Hepatocyte (in vitro differentiated cells): ENCODE results near the gene PROK2. TPM values are rescaled to one million over a fixed set of nuclear protein-coding genes. Genes with fewer than 3 reads are reported as not detected.

Experiments
- DNase-seq: peaks from one replicate; pipeline ENCODE4 v3.0.0-alpha.2; 2016; ENCODE audit warnings: low spot score
- H2AFZ ChIP-seq: fragments of 200-600 bp; sonication (generic); 2 replicates; pipeline ENCODE4 v1.6.0; 2016; ENCODE audit warnings: antibody characterized with exemption, mild to moderate bottlenecking
- H3K27ac ChIP-seq: fragments of 200-600 bp; sonication (generic); 2 replicates; pipeline ENCODE4 v1.5.1; 2016; ENCODE audit warnings: mild to moderate bottlenecking
- H3K27me3 ChIP-seq: fragments of 200-600 bp; sonication (generic); 2 replicates; pipeline ENCODE4 v1.6.1; 2016
- H3K36me3 ChIP-seq: fragments of 200-600 bp; sonication (generic); replicated peaks from 2 replicates; pipeline ENCODE4 v1.5.1; 2016; ENCODE audit warnings: low read depth; ENCODE audit not compliant: insufficient read depth
- H3K4me1 ChIP-seq: fragments of 200-600 bp; sonication (generic); 2 replicates; pipeline ENCODE4 v1.5.1; 2016; ENCODE audit warnings: mild to moderate bottlenecking, moderate library complexity; ENCODE audit not compliant: insufficient read depth
- H3K4me2 ChIP-seq: fragments of 200-600 bp; sonication (generic); 2 replicates; pipeline ENCODE4 v1.6.0; 2016
- H3K4me3 ChIP-seq: fragments of 200-600 bp; sonication (generic); 2 replicates; pipeline ENCODE4 v1.5.1; 2016; ENCODE audit warnings: mild to moderate bottlenecking
- H3K79me2 ChIP-seq: fragments of 200-600 bp; sonication (generic); 2 replicates; pipeline ENCODE4 v1.6.0; 2017; ENCODE audit warnings: mild to moderate bottlenecking
- H3K9me2 ChIP-seq: fragments of 200-600 bp; sonication (generic); replicated peaks from 2 replicates; pipeline ENCODE4 v1.6.0; 2017; ENCODE audit warnings: mild to moderate bottlenecking; ENCODE audit not compliant: insufficient read depth
- H3K9me3 ChIP-seq: fragments of 200-600 bp; sonication (generic); 2 replicates; pipeline ENCODE4 v1.5.1; 2016; ENCODE audit warnings: low read depth, mild to moderate bottlenecking
- H4K20me1 ChIP-seq: fragments of 200-600 bp; sonication (generic); 2 replicates; pipeline ENCODE4 v1.6.0; 2016; ENCODE audit warnings: mild to moderate bottlenecking; ENCODE audit not compliant: insufficient read depth, poor library complexity, severe bottlenecking
- EZH2 ChIP-seq: fragments of 200-600 bp; sonication (generic); IDR thresholded peaks from 2 replicates; pipeline ENCODE4 v1.6.1; 2016; ENCODE audit warnings: antibody characterized with exemption, mild to moderate bottlenecking, borderline replicate concordance
- EZH2phosphoT487 ChIP-seq: fragments of 200-600 bp; sonication (generic); IDR thresholded peaks from one replicate; pipeline ENCODE4 v1.6.1; 2018; ENCODE audit warnings: antibody characterized with exemption, mild to moderate bottlenecking, low read depth, moderate library complexity; ENCODE audit not compliant: unreplicated experiment, severe bottlenecking
- WGBS: methylation state at CpG from one replicate; pipeline ENCODE4 v1.1.6; 2016; ENCODE audit warnings: low lambda C conversion rate; ENCODE audit errors: missing lambda C conversion rate; 5-methylcytosine and 5-hydroxymethylcytosine counted together
- polyA plus RNA-seq: library from polyadenylated mRNA; unstranded; fragments of >200 nt; fragmentation: Nextera tagmentation; extraction: Ambion mirVana; gene quantifications from 2 replicates; pipeline ENCODE4 v1.2.1, GENCODE V29; 2016
- total RNA-seq: library from RNA; depleted of rRNA; stranded (reverse); fragments of >200 nt; gene quantifications from 2 replicates; pipeline ENCODE4 v1.2.3, GENCODE V29; 2014
- TF ChIP-seq, protein P1 (sequence below): fragments of 200-600 bp; sonication (generic); IDR thresholded peaks from 2 replicates; pipeline ENCODE4 v1.5.1; 2016; ENCODE audit warnings: antibody characterized with exemption, mild to moderate bottlenecking; ENCODE audit not compliant: poor library complexity

PROK2 gene
- total and polyA plus RNA-seq, 2 experiments from 2014 or later, result not detected

DNA sequence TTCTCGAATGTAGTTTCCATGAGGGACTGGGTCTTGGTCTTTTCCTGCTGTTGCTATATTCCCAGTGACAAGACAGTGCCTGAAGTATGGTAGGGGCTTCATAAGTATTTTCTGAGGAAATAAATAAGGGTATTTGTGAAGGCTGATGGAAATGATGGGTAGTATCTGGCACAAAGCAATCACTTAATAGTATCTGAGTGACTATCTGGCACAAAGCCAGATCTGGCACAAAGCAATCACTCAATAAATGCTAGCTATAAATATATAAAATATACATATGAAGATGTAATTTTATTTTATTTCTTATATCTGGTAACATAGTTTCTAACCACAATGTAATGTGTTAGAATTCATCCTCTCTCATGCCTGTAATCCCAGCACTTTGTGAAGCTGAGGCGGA, 20.7 kb upstream of the PROK2 start:
- TF ChIP-seq, protein P1, sequence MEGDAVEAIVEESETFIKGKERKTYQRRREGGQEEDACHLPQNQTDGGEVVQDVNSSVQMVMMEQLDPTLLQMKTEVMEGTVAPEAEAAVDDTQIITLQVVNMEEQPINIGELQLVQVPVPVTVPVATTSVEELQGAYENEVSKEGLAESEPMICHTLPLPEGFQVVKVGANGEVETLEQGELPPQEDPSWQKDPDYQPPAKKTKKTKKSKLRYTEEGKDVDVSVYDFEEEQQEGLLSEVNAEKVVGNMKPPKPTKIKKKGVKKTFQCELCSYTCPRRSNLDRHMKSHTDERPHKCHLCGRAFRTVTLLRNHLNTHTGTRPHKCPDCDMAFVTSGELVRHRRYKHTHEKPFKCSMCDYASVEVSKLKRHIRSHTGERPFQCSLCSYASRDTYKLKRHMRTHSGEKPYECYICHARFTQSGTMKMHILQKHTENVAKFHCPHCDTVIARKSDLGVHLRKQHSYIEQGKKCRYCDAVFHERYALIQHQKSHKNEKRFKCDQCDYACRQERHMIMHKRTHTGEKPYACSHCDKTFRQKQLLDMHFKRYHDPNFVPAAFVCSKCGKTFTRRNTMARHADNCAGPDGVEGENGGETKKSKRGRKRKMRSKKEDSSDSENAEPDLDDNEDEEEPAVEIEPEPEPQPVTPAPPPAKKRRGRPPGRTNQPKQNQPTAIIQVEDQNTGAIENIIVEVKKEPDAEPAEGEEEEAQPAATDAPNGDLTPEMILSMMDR, result no peak
- TF ChIP-seq EZH2phosphoT487 (no peak), EZH2 (no peak)
- Histone ChIP-seq H3K9me2 (no peaks in the 10 kb centered on the region), H3K4me1 (no peaks in the 10 kb centered on the region), H3K27me3 (peaks cover 6% of the 10 kb centered on the region), H3K4me2 (no peak overlapping the region), H3K36me3 (no peaks in the 10 kb centered on the region), H4K20me1 (no peaks in the 10 kb centered on the region), H3K9me3 (no peaks in the 10 kb centered on the region), H3K79me2 (no peaks in the 10 kb centered on the region), H2AFZ (no peak overlapping the region), H3K4me3 (no peak overlapping the region), H3K27ac (no peak overlapping the region)
- no peak for DNase-seq
- 88% methylated on average over 2 of the region's 2 CpGs for WGBS

DNA sequence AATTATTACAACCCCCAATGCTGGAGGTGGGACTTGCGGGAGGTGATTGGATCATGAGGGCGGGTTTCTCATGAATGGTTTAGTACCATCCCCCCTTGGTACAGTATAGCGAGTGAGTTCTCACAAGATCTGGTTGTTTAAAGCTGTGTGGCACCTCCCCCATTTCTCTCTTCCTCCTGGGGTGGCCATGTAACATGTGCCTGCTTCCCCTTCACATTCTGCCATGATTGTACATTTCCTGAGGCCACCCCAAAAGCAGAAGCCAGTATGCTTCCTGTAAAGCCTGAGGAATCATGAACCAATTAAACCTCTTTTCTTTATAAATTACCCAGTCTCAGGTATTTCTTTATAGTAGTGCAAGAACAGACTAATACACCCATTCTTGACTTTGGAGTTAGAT, 20.3 kb upstream of the PROK2 start:
- no peak overlapping the region for H3K4me3 ChIP-seq
- peaks cover 6% of the 10 kb centered on the region for H3K27me3 ChIP-seq
- no peaks in the 10 kb centered on the region for H3K79me2 ChIP-seq
- H4K20me1 ChIP-seq, result no peaks in the 10 kb centered on the region
- no peaks in the 10 kb centered on the region for H3K9me3 ChIP-seq
- no peak overlapping the region for H3K4me2 ChIP-seq
- H3K27ac ChIP-seq, result no peak overlapping the region
- H3K36me3 ChIP-seq, result no peaks in the 10 kb centered on the region
- no peaks in the 10 kb centered on the region for H3K4me1 ChIP-seq
- DNase-seq, result no peak
- 92% methylated on average over 3 of the region's 3 CpGs for WGBS
- TF ChIP-seq, protein P1, result no peak
- no peak for TF ChIP-seq EZH2
- TF ChIP-seq EZH2phosphoT487, result no peak
- H2AFZ ChIP-seq, result no peak overlapping the region
- H3K9me2 ChIP-seq, result no peaks in the 10 kb centered on the region

DNA sequence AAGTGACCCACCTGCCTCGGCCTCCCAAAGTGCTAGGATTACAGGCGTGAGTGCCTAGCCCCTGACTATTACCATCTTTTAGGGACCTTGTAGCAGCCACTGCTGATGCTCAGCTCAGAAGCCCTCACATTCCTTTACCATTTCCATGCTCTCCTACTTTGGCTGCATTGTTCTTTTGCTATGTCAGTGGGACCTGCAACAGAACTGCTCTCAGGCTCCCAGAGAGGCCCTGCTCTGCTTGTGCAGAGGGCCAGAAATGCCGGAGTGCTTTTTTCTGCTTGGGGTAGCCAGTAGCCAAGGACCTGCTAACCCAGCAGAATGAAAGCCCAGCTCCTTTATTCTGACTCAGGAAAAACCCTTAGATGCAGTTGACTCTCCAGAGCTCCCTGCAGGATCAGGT, 18.3 kb upstream of the PROK2 start:
- Histone ChIP-seq H3K36me3 (no peaks in the 10 kb centered on the region), H3K4me1 (no peaks in the 10 kb centered on the region), H4K20me1 (no peaks in the 10 kb centered on the region), H2AFZ (no peak overlapping the region), H3K4me3 (no peak overlapping the region), H3K4me2 (no peak overlapping the region), H3K79me2 (no peaks in the 10 kb centered on the region), H3K9me2 (no peaks in the 10 kb centered on the region), H3K9me3 (no peaks in the 10 kb centered on the region), H3K27ac (no peak overlapping the region), H3K27me3 (peaks cover 13% of the 10 kb centered on the region)
- no peak for DNase-seq
- WGBS, result 80% methylated on average over 3 of the region's 3 CpGs
- TF ChIP-seq EZH2 (no peak), EZH2phosphoT487 (no peak)
- TF ChIP-seq, protein P1, result no peak

DNA sequence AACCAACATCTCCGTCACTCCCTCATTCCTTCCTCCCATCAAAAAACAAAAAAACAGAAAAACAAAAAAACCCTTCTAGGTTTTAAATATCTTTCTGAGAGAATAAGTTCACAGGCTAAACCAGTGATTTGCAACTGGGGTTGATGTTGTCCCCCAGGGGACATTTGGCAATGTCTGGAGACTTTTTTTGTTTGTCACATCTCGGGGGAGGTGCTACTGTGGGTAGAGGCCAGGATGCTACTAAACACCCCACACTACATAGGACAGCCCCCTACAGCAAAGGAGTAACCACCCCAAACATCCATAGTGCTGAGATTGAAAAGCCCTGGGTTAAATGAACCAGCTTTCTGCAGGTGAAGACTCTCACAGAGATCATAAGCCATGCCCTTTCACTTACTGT, 17.0 kb upstream of the PROK2 start:
- WGBS, result 88% methylated on average over 2 of the region's 2 CpGs
- no peaks in the 10 kb centered on the region for H3K4me1 ChIP-seq
- H4K20me1 ChIP-seq, result no peaks in the 10 kb centered on the region
- peaks cover 13% of the 10 kb centered on the region for H3K27me3 ChIP-seq
- no peaks in the 10 kb centered on the region for H3K36me3 ChIP-seq
- no peaks in the 10 kb centered on the region for H3K9me2 ChIP-seq
- H3K27ac ChIP-seq, result no peak overlapping the region
- H3K9me3 ChIP-seq, result no peaks in the 10 kb centered on the region
- no peaks in the 10 kb centered on the region for H3K79me2 ChIP-seq
- H2AFZ ChIP-seq, result no peak overlapping the region
- no peak overlapping the region for H3K4me2 ChIP-seq
- TF ChIP-seq, protein P1, result no peak
- TF ChIP-seq EZH2phosphoT487 (no peak), EZH2 (no peak)
- H3K4me3 ChIP-seq, result no peak overlapping the region
- DNase-seq, result no peak
